Neural crest cell (in vitro differentiated cells): ENCODE measurements around the gene S100A11. TPM values are rescaled to one million over a fixed set of nuclear protein-coding genes. Genes with fewer than 3 reads are reported as not detected.

Source experiments
- DNase-seq: peaks from one replicate; pipeline ENCODE4 v3.0.0; 2021; ENCODE audit warnings: low read depth, mixed read lengths, low spot score
- H3K27ac Mint-ChIP-seq: one replicate; pipeline ENCODE4 v1.8.0; 2021; ENCODE audit warnings: mild to moderate bottlenecking, mixed read lengths; ENCODE audit not compliant: unreplicated experiment
- H3K27me3 Mint-ChIP-seq: 2 replicates; pipeline ENCODE4 v1.8.0; 2021; ENCODE audit warnings: low read depth, mild to moderate bottlenecking, mixed read lengths
- H3K36me3 Mint-ChIP-seq: 2 replicates; pipeline ENCODE4 v1.8.0; 2021; ENCODE audit warnings: low read depth, mild to moderate bottlenecking, mixed read lengths
- H3K4me1 Mint-ChIP-seq: 2 replicates; pipeline ENCODE4 v1.8.0; 2021; ENCODE audit warnings: mixed read lengths
- H3K4me3 Mint-ChIP-seq: one replicate; pipeline ENCODE4 v1.8.0; 2021; ENCODE audit warnings: mild to moderate bottlenecking, mixed read lengths
- H3K9me3 Mint-ChIP-seq: 2 replicates; pipeline ENCODE4 v1.8.0; 2021; ENCODE audit warnings: mixed read lengths
- total RNA-seq: library from RNA; stranded (reverse); gene quantifications from 2 replicates; pipeline ENCODE4 v1.2.1, GENCODE V29; 2021
- TF ChIP-seq, protein P1 (sequence below): fragments of 200-600 bp; sonication (generic); conservative IDR thresholded peaks from 2 replicates; pipeline ENCODE4 v1.5.0; 2021; ENCODE audit warnings: antibody characterized with exemption, mild to moderate bottlenecking

Gene S100A11
- total RNA-seq, 1 donor from 2014 or later = 41.6 TPM

DNA sequence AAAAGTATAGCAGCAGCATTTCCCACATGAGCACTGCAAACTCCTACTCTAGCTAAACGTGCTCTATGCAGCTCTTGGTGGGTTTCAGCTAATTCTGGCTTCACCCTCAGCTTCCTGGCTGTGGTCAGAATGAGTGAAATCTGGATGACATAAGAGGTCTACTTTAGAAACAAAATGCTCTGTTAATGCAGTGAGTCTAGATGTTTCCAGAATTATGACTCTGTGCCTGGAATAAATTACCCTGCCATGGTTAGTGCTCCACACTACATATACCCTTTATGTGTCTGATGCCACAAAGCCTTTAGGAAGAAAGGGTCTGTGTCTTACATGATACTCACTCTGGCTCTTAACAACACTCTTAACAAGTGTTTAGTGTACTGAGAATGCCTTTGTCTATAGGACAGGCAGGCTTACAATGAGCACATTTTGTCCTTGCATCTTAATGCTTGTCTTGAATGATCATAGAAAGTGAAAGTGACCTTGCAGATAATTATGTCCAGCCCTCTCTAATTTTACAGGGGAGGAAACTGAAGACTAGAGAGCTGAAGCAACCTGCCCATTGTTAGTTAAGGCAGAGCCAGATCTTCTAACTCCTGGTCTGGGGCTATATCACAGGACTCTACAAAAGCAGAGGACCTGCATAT is 52.4 kb downstream of the S100A11 start:
- H3K9me3 Mint-ChIP-seq = no peaks in the 10 kb centered on the region
- H3K27ac Mint-ChIP-seq = peak overlapping the region; percentile 19

More for the DNA sequence above, 52.4 kb downstream of the S100A11 start:
- no peaks in the 10 kb centered on the region for H3K36me3 Mint-ChIP-seq
- H3K4me3 Mint-ChIP-seq = no peak overlapping the region
- peaks cover 31% of the 10 kb centered on the region for H3K4me1 Mint-ChIP-seq
- TF ChIP-seq, protein P1, sequence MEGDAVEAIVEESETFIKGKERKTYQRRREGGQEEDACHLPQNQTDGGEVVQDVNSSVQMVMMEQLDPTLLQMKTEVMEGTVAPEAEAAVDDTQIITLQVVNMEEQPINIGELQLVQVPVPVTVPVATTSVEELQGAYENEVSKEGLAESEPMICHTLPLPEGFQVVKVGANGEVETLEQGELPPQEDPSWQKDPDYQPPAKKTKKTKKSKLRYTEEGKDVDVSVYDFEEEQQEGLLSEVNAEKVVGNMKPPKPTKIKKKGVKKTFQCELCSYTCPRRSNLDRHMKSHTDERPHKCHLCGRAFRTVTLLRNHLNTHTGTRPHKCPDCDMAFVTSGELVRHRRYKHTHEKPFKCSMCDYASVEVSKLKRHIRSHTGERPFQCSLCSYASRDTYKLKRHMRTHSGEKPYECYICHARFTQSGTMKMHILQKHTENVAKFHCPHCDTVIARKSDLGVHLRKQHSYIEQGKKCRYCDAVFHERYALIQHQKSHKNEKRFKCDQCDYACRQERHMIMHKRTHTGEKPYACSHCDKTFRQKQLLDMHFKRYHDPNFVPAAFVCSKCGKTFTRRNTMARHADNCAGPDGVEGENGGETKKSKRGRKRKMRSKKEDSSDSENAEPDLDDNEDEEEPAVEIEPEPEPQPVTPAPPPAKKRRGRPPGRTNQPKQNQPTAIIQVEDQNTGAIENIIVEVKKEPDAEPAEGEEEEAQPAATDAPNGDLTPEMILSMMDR = no peak
- no peak for DNase-seq
- H3K27me3 Mint-ChIP-seq = peaks cover 13% of the 10 kb centered on the region

Other genes with a start within 250 kb of the S100A11 start
- gene TDRKH, start 246.5 kb downstream of the S100A11 start, total RNA-seq = 19.9 and 21.9 TPM in 2 replicates
- not detected in 2 replicates for gene LINGO4, start 231.6 kb downstream of the S100A11 start, total RNA-seq
- gene RORC, start 205.2 kb downstream of the S100A11 start, total RNA-seq = 0.12 TPM in 1 of 2 replicates, not detected in the other
- gene C2CD4D, start 197.2 kb downstream of the S100A11 start, total RNA-seq = 0.39 and 0.40 TPM in 2 replicates
- not detected in 2 replicates for gene THEM5, start 183.3 kb downstream of the S100A11 start, total RNA-seq
- gene THEM4, start 127.5 kb downstream of the S100A11 start, total RNA-seq = 21.6 and 23.8 TPM in 2 replicates
- gene S100A10, start 43.1 kb downstream of the S100A11 start, total RNA-seq = 44.8 and 65.6 TPM in 2 replicates
- gene TCHHL1, start 52.1 kb upstream of the S100A11 start, total RNA-seq = not detected in 2 replicates
- not detected in 2 replicates for gene TCHH, start 78.4 kb upstream of the S100A11 start, total RNA-seq
- not detected in 2 replicates for gene RPTN, start 122.2 kb upstream of the S100A11 start, total RNA-seq
- gene HRNR, start 187.2 kb upstream of the S100A11 start, total RNA-seq = not detected in 2 replicates